ENCODE data around the gene PACRG.

GRCh38 chr6:162942866-162943265 is 215.1 kb downstream of the PACRG start:
- TF ChIP-seq POLR2AphosphoS5 (IDR thresholded peaks at IDR 0.05; ENCODE audit: low read depth, low read length), result no peak
- TF ChIP-seq TAF1 (IDR thresholded peaks at IDR 0.05; ENCODE audit: borderline replicate concordance, insufficient read depth, low read length), result no peak
- TF ChIP-seq SIN3A (IDR thresholded peaks at IDR 0.05; ENCODE audit: borderline replicate concordance, insufficient read depth, low read length), result no peak
- TF ChIP-seq REST (IDR thresholded peaks at IDR 0.05; ENCODE audit: insufficient read depth in 1 of 2, low read depth in 2 of 2, low read length in 2 of 2), result no peak
